Measurements from ENCODE around the gene PLIN1. TPM values are rescaled to one million over a fixed set of nuclear protein-coding genes. Genes with fewer than 3 reads are reported as not detected.

PLIN1 gene
- total and polyA plus RNA-seq, 2 of the 4 experiments (the other 2 are of a cell fraction) = under 0.01 to 0.07 TPM

GRCh38 chr15:89640245-89640644 is 38.9 kb downstream of the PLIN1 start:
- in situ Hi-C loops (cut with MboI; ENCODE audit: low sequenced_read_pairs) = no loop called here
- ChIA-PET POLR2A (ENCODE audit: unreplicated experiment) (no interaction called here), CTCF (no interaction called here)
- no peak overlapping the region for H3K4me3 ChIP-seq (ENCODE audit: insufficient read depth, low read depth, low read length)
- H4K20me1 ChIP-seq (ENCODE audit: insufficient read depth, low read length) = no peaks in the 10 kb centered on the region
- no peaks in the 10 kb centered on the region for H3K27me3 ChIP-seq (ENCODE audit: control insufficient read depth, insufficient read depth, low read length)
- DNase-seq (no peak), ATAC-seq (ENCODE audit: low read depth) (no peak)
- H4K91ac ChIP-seq (ENCODE audit: insufficient read depth, low read depth, low read length) = no peak overlapping the region
- H3K9ac ChIP-seq (ENCODE audit: low read depth, low read length) = no peak overlapping the region
- no peak overlapping the region for H2AFZ ChIP-seq (replicated peaks; ENCODE audit: low read length, poor library complexity)
- peaks cover 3% of the 10 kb centered on the region; the same call in 1 of the 2 replicates for H3K9me1 ChIP-seq (ENCODE audit: insufficient read depth, low read length)
- TF ChIP-seq USF2 (IDR thresholded peaks at IDR 0.05; ENCODE audit: low read depth, low read length) (no peak), CHD1 (IDR thresholded peaks at IDR 0.05; ENCODE audit: low read depth, low read length) (no peak), RCOR1 (IDR thresholded peaks at IDR 0.05; ENCODE audit: insufficient replicate concordance, low read length) (no peak), RAD21 (IDR thresholded peaks at IDR 0.05; ENCODE audit: low read length) (no peak), POLR2A (IDR thresholded peaks at IDR 0.05; ENCODE audit: low read depth, low read length) (no peak), BHLHE40 (IDR thresholded peaks at IDR 0.05; ENCODE audit: low read depth, low read length) (no peak), MAZ (IDR thresholded peaks at IDR 0.05; ENCODE audit: borderline replicate concordance, low read depth, low read length) (no peak), ELK1 (IDR thresholded peaks at IDR 0.05; ENCODE audit: borderline replicate concordance, low read depth, low read length) (no peak), FOS (IDR thresholded peaks at IDR 0.05; ENCODE audit: low read depth, low read length) (no peak), MAFK (IDR thresholded peaks at IDR 0.05; ENCODE audit: low read depth, low read length) (no peak), CTCF (conservative IDR thresholded peaks at IDR 0.05; ENCODE audit: low read depth, low read length) (no peak), SMC3 (IDR thresholded peaks at IDR 0.05; ENCODE audit: low read depth, low read length) (no peak), NFE2L2 (IDR thresholded peaks at IDR 0.05; ENCODE audit: low read depth, low read length) (no peak), CEBPB (IDR thresholded peaks at IDR 0.05; ENCODE audit: low read depth, low read length) (no peak), MXI1 (IDR thresholded peaks at IDR 0.05; ENCODE audit: borderline replicate concordance, low read depth, low read length) (no peak), RFX5 (IDR thresholded peaks at IDR 0.05; ENCODE audit: low read depth, low read length) (no peak)
- no CpG with 5 or more reads among the region's 5 CpGs for WGBS, 2 experiments (ENCODE audit: extremely low coverage in 2 of 2, insufficient read length in 1 of 2)
- no peak overlapping the region for H3K56ac ChIP-seq (ENCODE audit: extremely low read depth, insufficient read depth, low read length)
- no peak overlapping the region for H2AK5ac ChIP-seq (ENCODE audit: low read depth, low read length)
- no peaks in the 10 kb centered on the region for H3K9me3 ChIP-seq (ENCODE audit: control insufficient read depth, insufficient read depth, low read length)
- H3K27ac ChIP-seq (ENCODE audit: insufficient read depth, low read length) = no peak overlapping the region
- no TSS peak for BruUV-seq (replicated peaks)
- H4K5ac ChIP-seq (ENCODE audit: low read depth, low read length) = no peak overlapping the region
- no peak overlapping the region for H2BK120ac ChIP-seq (ENCODE audit: low read depth, low read length)
- H3K14ac ChIP-seq (replicated peaks; ENCODE audit: low read depth, low read length) = no peak overlapping the region
- H2BK15ac ChIP-seq (ENCODE audit: low read depth, low read length) = no peak overlapping the region
- no peak overlapping the region for H2BK5ac ChIP-seq (ENCODE audit: low read depth, low read length, poor library complexity, severe bottlenecking)
- dilution Hi-C loops (cut with HindIII; ENCODE audit: low sequenced_read_pairs, unreplicated experiment) = no loop called here
- no peak overlapping the region for H3K18ac ChIP-seq (ENCODE audit: low read depth, low read length)
- no peak overlapping the region for H3K4ac ChIP-seq (ENCODE audit: low read depth, low read length)
- peaks cover 23% of the 10 kb centered on the region for H3K36me3 ChIP-seq (ENCODE audit: control insufficient read depth, insufficient read depth, low read length)
- no peak overlapping the region for H2AK9ac ChIP-seq (replicated peaks; ENCODE audit: low read depth, low read length, poor library complexity)
- H4K8ac ChIP-seq (ENCODE audit: low read depth in 2 of 2, low read length in 2 of 2) = no peak overlapping the region
- 0 out of 4 replicates have a peak, but pooled peaks cover 0 to 3% of the 10 kb centered on the region in 2 experiments for H3K79me1 ChIP-seq (ENCODE audit: low read depth in 1 of 2, low read length in 2 of 2)
- H3K4me2 ChIP-seq (ENCODE audit: low read depth, low read length) = no peak overlapping the region
- intact Hi-C loops (cut with micrococcal nuclease) = no loop called here
- peaks cover 2% of the 10 kb centered on the region; the same call in 1 of the 2 replicates for H3K4me1 ChIP-seq (ENCODE audit: control insufficient read depth, insufficient read depth, low read length)
- H3K23ac ChIP-seq (ENCODE audit: low read depth, low read length) = no peak overlapping the region
- H2BK20ac ChIP-seq (ENCODE audit: low read depth, low read length) = no peak overlapping the region

Data from IMR-90 (cell line).